HG02678 (cell line): ENCODE data around the gene ANKS1B.
"Not testable (repeated sequence)": the region's sequence is repeated elsewhere in the genome, so short reads cannot be mapped to it uniquely, and the experiment has no call there.

Source experiments
- ATAC-seq: cut with Tn5 transposase; IDR thresholded peaks from one replicate; pipeline ENCODE4 v1.9.1; 2021; ENCODE audit warnings: mild to moderate bottlenecking, moderate library complexity; ENCODE audit not compliant: unreplicated experiment

Gene ANKS1B

DNA sequence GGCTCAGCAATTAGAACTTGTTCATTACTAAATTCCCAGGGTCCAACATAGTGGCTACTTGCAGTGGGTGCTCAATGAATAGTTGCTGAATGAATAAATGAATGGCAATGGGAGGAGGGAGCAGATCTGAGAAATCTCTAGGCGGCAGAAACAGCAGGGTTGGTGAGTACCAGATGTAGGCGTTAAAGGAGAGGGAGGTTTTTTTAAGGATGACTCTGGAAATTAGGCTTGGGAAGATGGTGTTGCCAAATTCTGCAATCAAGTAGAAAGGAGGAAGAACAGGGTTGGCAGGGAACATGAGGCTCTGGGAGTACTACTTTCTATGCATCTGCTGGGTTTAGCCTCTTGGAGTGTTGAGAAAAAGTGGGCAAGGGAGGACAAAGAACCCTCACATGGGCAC lies 1132.6 kb downstream of the ANKS1B start:
- ATAC-seq = no peak

DNA sequence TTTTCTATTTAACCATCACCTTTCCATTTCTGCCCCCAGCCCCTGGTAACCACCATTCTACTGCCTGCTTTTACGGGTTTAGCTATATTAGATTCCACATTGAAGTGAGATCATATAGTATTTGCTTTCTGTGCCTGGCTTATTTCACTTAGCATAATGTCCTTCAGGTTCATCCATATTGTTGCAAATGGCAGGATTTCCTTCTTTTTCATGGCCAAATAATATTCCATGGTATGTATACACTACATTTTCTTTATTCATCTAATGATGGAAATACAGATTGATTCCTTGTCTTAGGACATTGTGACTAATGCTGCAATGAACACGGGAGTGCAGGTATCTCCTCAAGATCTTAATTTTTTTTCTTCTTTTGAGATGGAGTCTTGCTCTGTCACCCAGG lies 1137.5 kb downstream of the ANKS1B start:
- ATAC-seq = no peak

DNA sequence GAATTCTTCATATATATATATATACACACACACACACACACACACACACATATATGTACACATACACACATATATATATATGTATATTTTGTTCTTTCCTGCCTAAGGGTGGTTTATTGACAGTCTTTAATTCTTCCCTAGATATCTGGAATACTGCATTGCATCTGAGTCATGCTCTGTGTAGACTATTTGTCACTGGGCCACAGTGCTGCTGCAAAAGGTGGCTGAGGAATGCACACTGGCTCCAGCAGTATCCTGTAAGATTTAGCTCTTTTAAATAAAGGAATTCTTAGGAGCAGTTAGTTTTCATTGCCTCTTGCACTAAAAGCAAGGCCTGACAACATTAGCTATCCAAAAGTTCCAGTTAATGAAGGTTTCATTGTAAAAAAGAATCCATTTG lies 1138.8 kb downstream of the ANKS1B start:
- ATAC-seq = no peak

DNA sequence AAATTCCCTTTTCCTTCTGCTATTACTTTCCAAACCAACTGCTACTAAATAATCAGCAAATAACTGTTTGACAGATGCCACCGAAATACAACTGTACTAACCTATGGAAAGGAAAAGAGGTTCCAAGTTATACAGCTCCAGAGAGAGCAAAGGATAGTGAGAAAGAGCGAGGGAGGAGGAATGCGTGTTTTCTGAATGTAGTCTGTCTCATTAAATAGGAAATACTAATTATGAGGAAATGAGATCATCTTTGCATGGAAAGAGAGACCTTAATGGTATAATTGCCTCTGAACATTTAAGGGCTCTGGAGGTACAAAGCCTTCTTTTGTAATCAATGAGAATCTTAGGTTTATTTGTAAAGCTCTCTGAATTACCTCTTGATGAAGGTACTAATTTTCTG lies 1144.4 kb downstream of the ANKS1B start:
- no peak for ATAC-seq

DNA sequence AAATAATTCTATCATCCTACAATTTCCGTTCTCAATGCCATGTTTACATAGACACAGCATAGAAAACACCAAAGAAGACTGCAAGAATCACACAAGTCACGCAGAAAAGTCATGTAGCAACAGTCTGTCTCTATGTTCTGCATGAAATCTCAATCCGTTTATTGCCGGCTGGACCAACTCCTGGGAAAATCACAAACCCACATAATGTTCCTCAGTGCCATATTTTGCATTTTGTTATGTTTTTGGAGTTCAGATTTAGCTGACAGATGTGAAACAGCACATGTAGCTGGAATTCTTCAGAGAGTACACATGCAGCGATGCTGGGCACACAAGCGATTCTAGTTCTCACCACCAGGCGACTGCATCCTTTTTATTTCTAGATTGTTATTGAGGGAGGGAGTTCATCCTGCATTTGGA lies 1146.5 kb downstream of the ANKS1B start:
- no peak for ATAC-seq

DNA sequence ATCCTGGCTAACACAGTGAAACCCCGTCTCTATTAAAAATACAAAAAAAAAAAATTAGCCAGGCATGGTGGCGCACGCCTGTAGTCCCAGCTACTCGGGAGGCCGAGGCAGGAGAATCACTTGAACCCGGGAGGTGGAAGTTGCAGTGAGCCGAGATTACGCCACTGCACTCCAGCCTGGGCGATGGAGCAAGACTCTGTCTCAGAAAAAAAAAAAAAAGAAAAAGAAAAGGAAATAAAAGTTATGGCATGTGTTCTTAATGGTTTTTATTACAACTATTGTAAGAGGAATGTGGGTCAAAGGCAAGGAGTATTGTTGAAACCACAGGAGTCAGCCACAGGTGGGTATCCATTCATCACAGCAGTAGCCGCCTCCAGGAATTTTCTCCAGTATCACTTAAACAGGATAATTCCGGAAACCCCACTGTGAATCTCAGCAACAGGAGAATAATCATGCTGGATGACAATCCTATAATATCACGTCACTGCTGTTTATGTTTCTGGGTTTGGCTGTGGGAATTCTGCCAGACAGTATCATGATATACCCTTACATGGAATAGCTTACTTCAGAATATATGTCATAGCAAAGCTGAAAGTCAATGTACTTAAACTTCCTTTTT lies 1147.5 kb downstream of the ANKS1B start:
- ATAC-seq = not testable (repeated sequence)

DNA sequence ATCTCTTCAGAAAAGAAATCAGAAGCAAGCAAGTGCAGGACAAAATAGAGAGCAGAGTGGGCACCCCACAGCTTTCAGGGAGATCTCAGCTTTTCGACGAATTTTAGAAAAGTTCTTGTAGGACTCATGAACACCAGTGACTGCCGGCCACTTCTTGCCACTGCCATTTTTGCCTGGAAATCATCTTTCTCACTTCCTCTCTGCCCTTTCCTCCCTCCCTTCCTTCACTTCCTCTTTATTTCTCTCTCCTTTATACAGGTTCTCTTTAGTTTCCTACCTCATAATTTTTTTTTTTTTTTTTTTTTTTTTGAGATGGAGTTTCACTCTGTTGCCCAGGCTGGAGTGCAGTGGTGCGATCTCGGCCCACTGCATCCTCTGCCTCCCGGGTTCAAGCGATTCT lies 1154.1 kb downstream of the ANKS1B start:
- ATAC-seq = no peak

DNA sequence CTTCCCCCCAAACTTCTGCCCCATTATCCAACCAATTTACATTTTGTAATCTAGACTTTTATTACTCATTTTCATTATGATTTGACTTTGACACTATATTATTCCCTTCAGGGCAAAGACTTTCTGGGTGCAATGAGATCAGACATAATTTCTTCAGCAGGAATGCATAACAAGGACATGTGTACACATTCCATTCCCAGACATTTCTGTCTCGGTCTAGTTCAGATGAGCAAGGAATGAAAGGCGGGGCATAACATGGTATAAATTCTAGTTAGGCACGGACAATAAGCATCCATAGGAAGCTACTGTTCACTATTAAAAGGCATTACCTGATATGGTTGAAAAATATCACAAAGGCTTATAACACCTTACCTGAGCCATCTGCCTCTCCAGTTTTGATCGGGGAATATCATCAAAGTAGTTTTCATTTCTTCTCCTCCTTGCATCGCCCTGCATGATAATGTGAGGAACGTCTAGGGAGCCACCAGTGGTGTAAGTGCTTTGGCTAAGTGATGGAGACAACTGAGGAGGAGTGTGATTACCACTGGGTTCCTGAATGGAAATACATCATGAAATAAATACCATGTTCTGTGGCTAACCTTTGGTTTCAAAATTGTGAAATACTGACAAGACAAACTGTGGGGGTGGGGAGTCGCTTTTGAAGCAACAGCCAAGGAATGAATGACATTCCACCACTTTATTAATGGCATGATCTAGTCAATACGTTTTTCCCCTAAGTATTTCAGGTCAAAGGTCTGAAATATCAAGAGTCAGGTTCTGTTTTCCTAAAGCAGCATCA lies 1155.7 kb downstream of the ANKS1B start:
- ATAC-seq = no peak

DNA sequence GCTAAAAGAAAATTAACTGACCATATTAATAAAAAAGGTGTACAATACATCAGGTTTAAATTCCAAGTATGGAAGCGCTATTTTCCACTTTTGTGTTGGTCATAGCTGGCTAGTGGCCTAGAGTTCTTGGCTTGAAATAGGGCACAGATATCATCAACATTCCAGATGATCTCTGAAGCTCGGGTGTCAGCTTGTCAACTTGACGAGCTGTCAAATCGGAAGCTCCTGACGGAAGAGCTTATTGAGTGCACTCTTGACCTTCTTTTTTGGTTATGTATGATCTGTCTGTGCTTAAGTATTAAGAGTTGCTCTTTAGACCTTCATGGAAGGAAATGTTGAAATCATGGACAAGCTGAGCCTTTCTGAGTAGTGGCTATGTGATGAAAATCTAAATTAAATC lies 1161.7 kb downstream of the ANKS1B start:
- no peak for ATAC-seq

DNA sequence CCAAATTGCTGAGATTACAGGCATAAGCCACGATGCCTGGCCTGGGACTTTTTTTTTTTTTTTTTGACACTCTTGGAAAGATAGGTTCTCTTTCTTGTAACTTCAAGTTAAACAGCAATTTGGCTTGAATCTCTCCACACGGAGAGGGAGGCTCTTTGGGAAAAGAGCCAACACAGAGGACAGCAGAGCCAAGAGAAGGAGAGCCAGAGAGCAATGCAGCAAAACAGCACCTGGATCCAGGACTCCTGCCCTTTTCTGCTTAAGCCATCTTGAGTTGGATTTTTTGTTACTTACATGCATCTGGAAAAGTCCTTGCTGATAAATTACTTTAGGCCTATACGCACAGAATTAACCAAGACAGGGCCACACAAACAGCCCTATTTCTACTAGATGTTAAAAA lies 1162.9 kb downstream of the ANKS1B start:
- ATAC-seq = no peak

DNA sequence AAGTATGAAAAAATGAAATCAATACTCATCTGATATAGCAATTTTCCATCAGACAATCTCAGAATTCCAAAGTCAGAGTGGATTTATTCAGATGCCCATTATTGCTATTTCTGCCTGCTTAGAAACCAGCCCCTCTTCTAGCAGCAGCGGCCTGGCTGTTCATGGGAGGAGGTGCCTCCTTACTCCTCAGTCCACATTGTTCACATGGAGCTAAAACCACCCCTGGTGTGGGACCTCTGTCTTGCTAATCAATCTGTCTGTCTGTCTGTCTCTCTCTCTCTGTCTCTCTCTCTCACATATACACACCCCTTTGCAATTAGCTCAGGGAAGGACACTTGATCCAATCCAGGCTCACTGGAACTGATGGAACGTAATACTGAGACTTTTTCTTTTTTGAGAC lies 1163.5 kb downstream of the ANKS1B start:
- ATAC-seq = no peak

DNA sequence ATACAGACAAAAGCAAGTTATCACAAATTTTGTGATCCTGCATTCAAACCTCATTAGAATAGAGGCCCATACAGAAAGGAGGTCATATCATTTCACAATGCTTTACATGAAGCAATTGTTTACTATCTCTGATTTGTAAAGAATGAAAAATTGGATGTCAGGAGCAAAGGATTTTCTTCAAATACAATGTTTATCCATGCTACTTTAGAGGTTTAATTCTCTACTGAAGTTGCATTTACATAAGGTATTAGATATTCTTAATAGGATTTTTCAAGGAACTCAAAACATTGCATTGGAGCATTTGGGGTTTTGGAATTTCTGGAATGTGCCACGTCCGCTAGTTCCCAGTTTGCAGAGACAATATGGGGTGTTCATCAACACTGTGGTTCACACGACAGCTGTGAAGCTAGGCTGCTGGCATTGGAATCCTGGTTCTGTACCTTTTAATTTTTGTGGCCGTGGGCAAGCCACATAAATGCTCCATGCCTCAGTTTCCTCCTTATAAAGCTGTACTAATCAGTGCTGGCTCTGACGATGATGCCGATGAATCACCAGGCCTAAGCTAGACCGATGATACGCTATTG lies 1164.8 kb downstream of the ANKS1B start:
- ATAC-seq = no peak

DNA sequence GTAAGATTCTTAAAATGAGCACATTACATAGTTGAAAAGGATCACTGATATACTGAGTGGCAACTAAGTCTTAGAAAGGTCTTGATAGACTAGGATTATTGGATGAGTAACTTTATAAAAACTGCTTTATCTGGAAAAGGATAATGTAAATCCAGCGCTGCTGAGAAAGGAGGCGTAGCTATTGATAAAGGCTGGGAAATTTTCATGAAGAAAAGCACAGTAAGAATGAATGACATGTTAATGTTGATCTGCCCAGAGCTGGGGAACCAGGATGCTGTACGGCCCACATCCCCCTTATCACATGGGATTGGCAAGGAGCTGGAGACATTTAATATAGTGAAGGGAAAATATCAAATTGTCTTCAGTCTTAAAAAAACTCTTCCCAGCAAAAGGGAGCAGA lies 1165.7 kb downstream of the ANKS1B start:
- no peak for ATAC-seq

DNA sequence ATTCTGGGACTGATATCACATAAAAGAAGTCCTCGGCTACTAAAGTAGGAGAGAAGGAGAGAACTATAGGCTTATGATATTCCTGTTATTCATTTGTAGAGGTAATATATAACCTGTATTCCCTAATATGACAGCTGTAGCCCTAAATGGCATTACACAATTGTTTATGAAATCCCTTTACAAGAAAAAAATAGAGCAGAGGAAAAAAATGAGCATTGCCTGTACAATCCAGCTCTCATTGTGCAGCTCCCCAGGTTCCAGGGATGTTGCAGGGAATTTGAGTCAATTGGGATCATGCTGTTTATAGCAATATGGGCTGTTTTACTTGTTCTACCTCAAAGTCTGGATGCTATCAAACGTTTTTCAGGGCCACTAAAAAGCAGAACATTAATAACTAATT lies 1166.5 kb downstream of the ANKS1B start:
- no peak for ATAC-seq

DNA sequence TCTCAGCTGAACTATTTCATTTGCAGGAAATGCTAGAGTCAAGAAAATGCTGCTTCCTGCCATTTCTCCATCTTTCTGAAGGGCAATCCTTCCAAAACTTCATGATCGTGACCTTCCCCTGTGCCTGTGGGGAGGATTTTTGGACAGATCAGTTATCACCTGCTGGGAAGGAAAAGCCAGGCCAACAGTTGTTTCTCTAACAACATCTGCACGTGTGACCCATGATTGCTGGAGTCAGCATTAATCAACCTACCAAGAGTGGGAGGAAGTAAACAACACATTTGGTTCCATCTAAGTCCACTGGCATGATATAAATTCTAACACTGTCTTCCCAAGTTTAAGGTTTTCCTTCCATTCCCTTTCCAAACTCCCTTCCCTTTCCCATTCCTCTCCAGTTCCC lies 1167.0 kb downstream of the ANKS1B start:
- ATAC-seq = no peak

DNA sequence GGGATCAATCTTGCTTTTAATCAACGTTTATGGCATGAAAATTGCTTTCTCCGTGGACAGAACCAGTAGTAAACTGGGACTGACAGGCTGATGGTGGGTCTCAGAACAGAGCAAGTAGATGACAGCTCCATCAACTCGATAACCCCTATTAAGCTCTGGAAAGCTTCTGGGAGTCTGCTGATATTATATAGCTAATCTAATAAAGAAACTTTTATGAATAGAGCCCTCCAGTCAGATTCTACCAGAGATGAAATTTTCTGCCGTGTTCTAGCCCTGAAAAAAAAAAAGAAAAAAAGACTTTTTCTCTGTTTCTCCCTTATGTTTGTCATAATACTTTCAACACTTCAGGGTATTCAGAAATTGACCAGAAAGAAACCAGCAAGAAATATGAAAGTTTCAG lies 1168.0 kb downstream of the ANKS1B start:
- no peak for ATAC-seq

DNA sequence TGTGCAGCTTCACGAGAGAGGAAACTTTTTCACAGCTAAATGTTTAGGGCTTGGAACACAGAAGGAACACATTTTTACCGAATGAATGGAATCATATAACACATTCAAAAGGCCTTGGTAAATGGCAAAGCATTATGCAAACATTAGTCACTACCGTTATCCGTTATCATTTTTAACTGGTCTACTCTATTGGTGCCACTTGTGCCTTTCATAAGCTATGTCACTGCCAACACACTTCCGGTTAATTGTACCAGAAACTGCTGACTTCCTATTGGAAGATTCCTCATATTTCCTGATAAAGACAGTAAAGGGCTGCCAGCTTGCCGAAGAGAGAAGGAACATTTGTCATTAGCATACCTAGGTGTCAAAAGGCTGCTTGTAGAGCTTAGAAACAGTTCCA lies 1170.5 kb downstream of the ANKS1B start:
- ATAC-seq = no peak

DNA sequence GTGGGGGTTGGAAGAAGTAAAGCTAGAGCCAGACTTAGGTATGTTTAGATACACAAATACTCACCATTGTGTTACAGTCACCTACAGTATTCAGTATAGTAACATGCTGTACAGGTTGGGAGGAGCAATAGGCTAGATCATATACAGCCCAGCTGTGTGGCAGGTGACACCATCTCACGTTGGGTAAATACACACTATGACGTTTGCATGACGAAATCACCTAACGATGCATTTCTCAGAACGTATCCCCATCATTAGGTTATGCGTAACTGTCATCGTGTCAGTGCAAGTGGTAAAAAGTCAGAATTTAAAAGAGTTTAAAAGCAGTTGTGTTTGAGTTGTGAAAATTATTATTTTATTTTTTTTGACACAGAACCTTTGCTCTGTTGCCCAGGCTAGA lies 1172.5 kb downstream of the ANKS1B start:
- no peak for ATAC-seq

DNA sequence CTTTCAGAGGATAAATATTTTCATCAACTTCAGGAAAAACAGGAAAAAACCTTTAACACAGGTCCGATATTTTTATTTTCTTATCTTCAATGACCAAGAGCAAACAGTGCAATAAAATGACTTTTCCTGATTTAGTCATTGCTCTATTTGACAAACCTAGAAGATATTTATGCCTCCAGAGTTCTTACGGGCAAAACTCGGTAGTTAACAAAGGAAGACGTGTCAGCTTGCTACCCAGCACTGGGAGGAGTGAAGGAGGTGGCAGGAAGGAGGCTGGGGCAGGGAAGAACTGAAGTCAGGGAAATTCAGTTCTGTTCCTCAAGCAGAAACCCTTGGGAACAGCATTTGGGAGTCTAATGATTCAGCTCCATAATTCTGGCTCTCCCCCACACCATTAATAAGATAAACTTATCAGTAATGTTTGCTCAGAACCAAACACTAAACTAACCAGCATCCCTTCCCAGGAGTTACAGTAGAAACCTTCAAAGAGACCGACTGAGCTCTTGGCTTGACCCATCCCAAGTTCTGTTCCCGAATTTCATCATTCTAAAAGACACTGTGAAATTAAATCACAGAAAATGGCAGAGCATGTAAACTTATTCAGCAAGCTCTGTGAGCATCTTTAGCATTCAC lies 1176.4 kb downstream of the ANKS1B start:
- no peak for ATAC-seq

DNA sequence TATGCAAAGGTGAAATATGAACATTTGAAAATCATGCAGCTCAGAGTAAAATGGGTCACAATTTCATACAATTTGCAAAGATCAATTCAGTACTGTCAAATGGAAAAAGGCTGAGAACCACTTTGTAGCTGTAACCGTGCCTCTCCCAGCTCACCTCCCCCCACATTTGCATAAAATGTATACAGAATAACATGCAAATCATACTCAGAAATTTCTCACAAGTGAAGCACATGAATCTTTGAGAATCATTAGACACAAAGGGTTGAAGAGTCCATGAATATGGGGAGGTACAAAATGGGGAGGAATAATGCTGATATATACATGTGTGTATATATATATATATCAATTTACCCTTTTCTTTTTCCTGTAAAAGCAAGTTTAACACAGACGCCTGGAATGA lies 1177.5 kb downstream of the ANKS1B start:
- no peak for ATAC-seq

DNA sequence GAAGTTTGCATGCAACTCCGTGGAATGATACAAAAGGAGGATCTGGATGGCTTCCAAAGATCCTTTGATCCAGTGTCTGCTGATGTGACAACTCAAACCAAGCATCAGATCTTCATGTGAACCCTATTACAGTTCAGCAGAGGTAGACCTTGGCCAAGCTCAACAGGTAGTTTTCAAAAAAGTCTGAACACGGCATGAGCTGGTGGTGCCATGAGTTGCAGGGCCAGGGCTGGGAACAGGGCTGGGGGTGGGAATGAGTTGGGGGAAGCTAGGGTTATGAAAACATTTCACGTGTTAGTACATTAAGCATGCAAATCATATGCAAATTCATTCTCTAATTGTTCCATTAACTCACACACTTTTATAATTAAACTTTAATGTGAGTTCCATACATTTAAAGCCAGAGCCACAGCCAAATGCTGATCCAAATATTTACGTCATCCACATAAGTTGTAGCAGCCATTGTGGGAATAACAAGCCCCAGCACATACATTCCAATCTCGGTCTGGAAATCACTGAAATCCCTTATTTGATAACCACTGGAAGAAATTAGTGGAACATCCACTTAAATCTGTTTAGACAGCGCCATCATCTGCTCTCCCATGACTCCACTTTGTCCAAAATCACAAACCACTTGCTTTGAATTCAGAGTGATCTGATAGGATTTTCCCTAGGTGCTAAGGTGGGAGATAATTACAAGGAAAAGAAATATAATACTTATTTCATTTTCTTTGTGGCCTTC lies 1181.1 kb downstream of the ANKS1B start:
- ATAC-seq = no peak
